OCI-LY1 (cell line): ENCODE measurements around the gene CTSD.

Experiments
- H2AFZ ChIP-seq: fragments of 200-600 bp; sonication (generic), shearing (Covaris generic); 2 replicates; pipeline ENCODE4 v1.6.0; 2014; ENCODE audit warnings: antibody characterized with exemption, mild to moderate bottlenecking, low read length
- H3F3A ChIP-seq: fragments of 200-600 bp; sonication (generic), shearing (Covaris generic); 2 replicates; pipeline ENCODE4 v1.6.0; 2014; ENCODE audit warnings: mild to moderate bottlenecking, antibody characterized with exemption, low read length, moderate library complexity; ENCODE audit not compliant: insufficient read depth
- H3K27ac ChIP-seq: fragments of 200-600 bp; sonication (generic); 2 replicates; pipeline ENCODE4 v1.5.1; 2014; ENCODE audit warnings: low read length, mixed run types, mild to moderate bottlenecking, low read depth; ENCODE audit not compliant: poor library complexity, severe bottlenecking
- H3K27me3 ChIP-seq: fragments of 200-600 bp; sonication (generic); 2 replicates; pipeline ENCODE4 v1.6.0; 2014; ENCODE audit warnings: antibody characterized with exemption, mild to moderate bottlenecking, low read length, moderate library complexity; ENCODE audit not compliant: insufficient read depth
- H3K36me3 ChIP-seq: fragments of 200-600 bp; sonication (generic); 2 replicates; pipeline ENCODE4 v1.6.1; 2014; ENCODE audit warnings: mild to moderate bottlenecking, antibody characterized with exemption, low read length, moderate library complexity, mixed read lengths; ENCODE audit not compliant: insufficient read depth
- H3K4me1 ChIP-seq: fragments of 200-600 bp; sonication (generic); 2 replicates; pipeline ENCODE4 v1.5.1; 2014; ENCODE audit warnings: mild to moderate bottlenecking, low read length, moderate library complexity; ENCODE audit not compliant: insufficient read depth, severe bottlenecking
- H3K4me2 ChIP-seq: fragments of 200-600 bp; sonication (generic), shearing (Covaris generic); 2 replicates; pipeline ENCODE4 v1.6.1; 2014; ENCODE audit warnings: low read length
- H3K4me3 ChIP-seq: fragments of 200-600 bp; sonication (generic); 2 replicates; pipeline ENCODE4 v1.5.1; 2014; ENCODE audit warnings: low read length, low read depth, mild to moderate bottlenecking, mixed read lengths; ENCODE audit not compliant: poor library complexity, severe bottlenecking
- H3K79me2 ChIP-seq: fragments of 200-600 bp; shearing (Covaris generic); 2 replicates; pipeline ENCODE4 v1.6.1; 2016; ENCODE audit warnings: mixed run types, low read length, mixed read lengths; ENCODE audit not compliant: insufficient read depth
- H3K9ac ChIP-seq: fragments of 200-600 bp; sonication (generic), shearing (Covaris generic); 2 replicates; pipeline ENCODE4 v1.6.1; 2014; ENCODE audit warnings: mild to moderate bottlenecking, low read length, mixed read lengths
- H3K9me2 ChIP-seq: fragments of 200-600 bp; sonication (generic), shearing (Covaris generic); 2 replicates; pipeline ENCODE4 v1.6.1; 2014; ENCODE audit warnings: low read depth, mild to moderate bottlenecking, low read length, mixed read lengths
- H3K9me3 ChIP-seq: fragments of 200-600 bp; shearing (Covaris generic); 2 replicates; pipeline ENCODE4 v1.6.1; 2014; ENCODE audit warnings: low read length, mixed read lengths
- H4K20me1 ChIP-seq: fragments of 200-600 bp; sonication (generic), shearing (Covaris generic); 2 replicates; pipeline ENCODE4 v1.6.0; 2016; ENCODE audit warnings: mild to moderate bottlenecking, low read length; ENCODE audit not compliant: insufficient read depth
- CTCF ChIP-seq: fragments of 200-600 bp; sonication (generic), shearing (Covaris generic); IDR thresholded peaks from 2 replicates; pipeline ENCODE4 v1.5.1; 2017; ENCODE audit warnings: mild to moderate bottlenecking, antibody characterized with exemption, low read length, moderate library complexity, mixed read lengths
- EZH2 ChIP-seq: fragments of 200-600 bp; sonication (generic), shearing (Covaris generic); IDR thresholded peaks from 2 replicates; pipeline ENCODE4 v1.8.0; 2017; ENCODE audit warnings: borderline replicate concordance, mixed run types, mild to moderate bottlenecking, antibody characterized with exemption, low read length, moderate library complexity, mixed read lengths

CTSD gene

GRCh38 chr11:1812274-1812673, 48.5 kb upstream of the CTSD start:
- Histone ChIP-seq H3K27me3 (peaks cover 6% of the 10 kb centered on the region; the same call in 1 of the 2 replicates), H3K79me2 (no peaks in the 10 kb centered on the region), H3F3A (no peaks in the 10 kb centered on the region), H3K4me2 (no peak overlapping the region), H3K9me2 (no peaks in the 10 kb centered on the region), H3K27ac (no peak overlapping the region), H4K20me1 (no peaks in the 10 kb centered on the region), H2AFZ (no peak overlapping the region), H3K36me3 (no peaks in the 10 kb centered on the region), H3K4me3 (no peak overlapping the region), H3K9ac (no peak overlapping the region), H3K9me3 (0 out of 2 replicates have a peak, but pooled peaks cover 3% of the 10 kb centered on the region), H3K4me1 (no peaks in the 10 kb centered on the region)
- TF ChIP-seq CTCF (no peak), EZH2 (no peak)

- H3K9ac ChIP-seq: no peak overlapping the region
- 0 out of 2 replicates have a peak, but pooled peaks cover 3% of the 10 kb centered on the region for H3K9me3 ChIP-seq
- H3K4me1 ChIP-seq: no peaks in the 10 kb centered on the region
- no peak overlapping the region for H3K27ac ChIP-seq
- TF ChIP-seq EZH2: no peak
- H3K79me2 ChIP-seq: no peaks in the 10 kb centered on the region
- peaks cover 6% of the 10 kb centered on the region; the same call in 1 of the 2 replicates for H3K27me3 ChIP-seq
- no peaks in the 10 kb centered on the region for H4K20me1 ChIP-seq
- H3F3A ChIP-seq: no peaks in the 10 kb centered on the region
- no peaks in the 10 kb centered on the region for H3K36me3 ChIP-seq
- H3K4me2 ChIP-seq: no peak overlapping the region
- no peak overlapping the region for H2AFZ ChIP-seq
- H3K4me3 ChIP-seq: no peak overlapping the region
- H3K9me2 ChIP-seq: no peaks in the 10 kb centered on the region
These were observed 47.0 kb upstream of the CTSD start for GRCh38 chr11:1810761-1811160.

GRCh38 chr11:1807264-1807995, 43.7 kb upstream of the CTSD start:
- Histone ChIP-seq H3K27ac (no peak overlapping the region), H3K79me2 (no peaks in the 10 kb centered on the region), H3F3A (no peaks in the 10 kb centered on the region), H3K9me2 (no peaks in the 10 kb centered on the region), H4K20me1 (no peaks in the 10 kb centered on the region), H3K27me3 (no peaks in the 10 kb centered on the region; the same call in 1 of the 2 replicates), H3K4me3 (no peak overlapping the region), H3K4me2 (no peak overlapping the region), H3K36me3 (no peaks in the 10 kb centered on the region), H2AFZ (no peak overlapping the region), H3K9me3 (0 out of 2 replicates have a peak, but pooled peaks cover 3% of the 10 kb centered on the region), H3K9ac (no peak overlapping the region), H3K4me1 (no peaks in the 10 kb centered on the region)
- no peak for TF ChIP-seq EZH2
- TF ChIP-seq CTCF: no peak
